ENCODE measurements around the gene KLHL21. TPM values are rescaled to one million over a fixed set of nuclear protein-coding genes. Genes with fewer than 3 reads are reported as not detected.
A peak's percentile ranks its signal among the peaks of the same experiment; 100 is the strongest.

The KLHL21 gene
- total RNA-seq, 4 donors from 2014 or later: 59.4 to 79.2 (median 72.5) TPM

- TF ChIP-seq POLR2A (IDR thresholded peaks at IDR 0.05) (no peak), EP300 (IDR thresholded peaks at IDR 0.05) (no peak)
- TF ChIP-seq, protein P1, sequence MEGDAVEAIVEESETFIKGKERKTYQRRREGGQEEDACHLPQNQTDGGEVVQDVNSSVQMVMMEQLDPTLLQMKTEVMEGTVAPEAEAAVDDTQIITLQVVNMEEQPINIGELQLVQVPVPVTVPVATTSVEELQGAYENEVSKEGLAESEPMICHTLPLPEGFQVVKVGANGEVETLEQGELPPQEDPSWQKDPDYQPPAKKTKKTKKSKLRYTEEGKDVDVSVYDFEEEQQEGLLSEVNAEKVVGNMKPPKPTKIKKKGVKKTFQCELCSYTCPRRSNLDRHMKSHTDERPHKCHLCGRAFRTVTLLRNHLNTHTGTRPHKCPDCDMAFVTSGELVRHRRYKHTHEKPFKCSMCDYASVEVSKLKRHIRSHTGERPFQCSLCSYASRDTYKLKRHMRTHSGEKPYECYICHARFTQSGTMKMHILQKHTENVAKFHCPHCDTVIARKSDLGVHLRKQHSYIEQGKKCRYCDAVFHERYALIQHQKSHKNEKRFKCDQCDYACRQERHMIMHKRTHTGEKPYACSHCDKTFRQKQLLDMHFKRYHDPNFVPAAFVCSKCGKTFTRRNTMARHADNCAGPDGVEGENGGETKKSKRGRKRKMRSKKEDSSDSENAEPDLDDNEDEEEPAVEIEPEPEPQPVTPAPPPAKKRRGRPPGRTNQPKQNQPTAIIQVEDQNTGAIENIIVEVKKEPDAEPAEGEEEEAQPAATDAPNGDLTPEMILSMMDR (IDR thresholded peaks at IDR 0.05): peak in 4 of 5 experiments; percentile 19 to 60 (median 32)
- peaks cover 0 to 93% (median 17%) of the 10 kb centered on the region in 3 donors for H3K36me3 ChIP-seq
These were observed 31.8 kb upstream of the KLHL21 start for GRCh38 chr1:6634371-6635052.

DNA sequence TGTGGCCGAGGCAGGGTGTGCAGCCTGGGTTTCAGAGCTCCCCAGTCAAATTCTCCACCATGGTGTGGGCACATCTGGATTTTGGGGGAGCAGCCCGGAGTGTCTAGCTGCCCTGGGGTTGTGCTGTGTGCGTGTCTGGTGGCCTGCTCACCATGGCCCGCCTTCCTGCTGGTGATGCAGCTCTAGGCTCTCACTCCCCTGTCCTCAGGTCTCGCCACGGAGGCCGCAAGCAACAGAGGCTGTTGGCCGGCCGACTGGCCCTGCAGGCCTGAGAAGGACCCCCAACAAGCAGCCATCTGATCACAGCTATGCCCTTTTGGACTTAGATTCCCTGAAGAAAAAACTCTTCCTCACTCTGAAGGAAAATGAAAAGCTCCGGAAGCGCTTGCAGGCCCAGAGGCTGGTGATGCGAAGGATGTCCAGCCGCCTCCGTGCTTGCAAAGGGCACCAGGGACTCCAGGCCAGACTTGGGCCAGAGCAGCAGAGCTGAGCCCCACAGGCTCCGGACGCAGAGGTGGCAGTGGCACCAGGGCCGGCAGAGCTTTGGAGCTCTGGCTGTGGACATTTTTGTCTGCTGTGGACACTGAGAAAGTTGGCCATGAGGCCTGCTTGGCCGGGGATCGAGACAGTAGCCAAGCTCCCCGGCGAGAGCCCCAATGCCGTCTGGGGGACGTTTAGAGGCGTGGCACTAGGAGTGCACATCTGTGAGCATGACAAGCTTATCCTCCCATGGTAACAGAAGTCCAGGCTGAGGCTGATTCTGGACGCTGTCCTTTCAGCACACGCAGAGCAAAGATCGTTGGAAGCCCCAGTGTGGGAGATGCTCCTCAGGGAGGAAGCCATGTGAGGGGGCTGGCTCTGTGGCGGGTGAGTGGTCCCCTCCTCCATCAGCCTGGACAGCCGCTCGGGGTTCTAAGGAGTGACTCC is 30.2 kb upstream of the KLHL21 start:
- 80 to 88% methylated on average over 26 to 30 of the region's 30 CpGs for WGBS, 2 donors
- H3K27me3 ChIP-seq: no peaks in the 10 kb centered on the region
- H3K27ac ChIP-seq: no peak overlapping the region
- H3K4me3 ChIP-seq: no peak overlapping the region
- TF ChIP-seq EP300 (IDR thresholded peaks at IDR 0.05) (no peak), POLR2A (IDR thresholded peaks at IDR 0.05) (no peak)
- TF ChIP-seq, protein P1 (IDR thresholded peaks at IDR 0.05): no peak
- no peak for DNase-seq (ENCODE audit: low spot score in 2 of 2)
- no peaks in the 10 kb centered on the region for H3K9me3 ChIP-seq
- H3K4me1 ChIP-seq: peaks cover 0 to 12% (median 0%) of the 10 kb centered on the region in 4 donors
- H3K36me3 ChIP-seq: peaks cover 0 to 100% (median 14%) of the 10 kb centered on the region in 3 donors

More at GRCh38 chr1:6634371-6635052, 31.8 kb upstream of the KLHL21 start:
- 62 to 78% methylated on average over 18 to 29 of the region's 29 CpGs for WGBS, 2 donors
- Histone ChIP-seq H3K27me3 (no peaks in the 10 kb centered on the region), H3K27ac (no peak overlapping the region), H3K4me1 (peaks cover 0 to 10% (median 0%) of the 10 kb centered on the region in 4 donors), H3K9me3 (no peaks in the 10 kb centered on the region), H3K4me3 (no peak overlapping the region)
- DNase-seq (ENCODE audit: low spot score in 2 of 2): peak in 1 of 2 donors; percentile 43

DNA sequence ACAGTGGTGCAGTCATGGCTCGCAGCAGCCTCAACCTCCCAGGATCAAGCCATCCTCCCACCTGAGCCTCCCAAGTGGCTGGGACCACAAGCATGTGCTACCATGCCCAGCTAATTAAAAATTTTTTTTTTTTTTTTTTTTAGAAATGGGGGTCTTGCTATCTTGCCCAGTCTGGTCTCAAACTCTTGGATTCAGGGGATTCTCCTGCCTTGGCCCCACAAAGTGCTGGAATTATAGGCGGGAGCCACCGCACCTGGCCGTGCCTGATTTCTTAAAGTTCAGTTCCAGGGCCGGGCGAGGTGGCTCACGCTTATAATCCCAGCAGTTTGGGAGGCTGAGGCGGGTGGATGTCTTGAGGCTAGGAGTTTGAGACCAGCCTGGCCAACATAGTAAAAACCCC is 28.4 kb upstream of the KLHL21 start:
- no peak overlapping the region for H3K4me3 ChIP-seq
- WGBS, 2 donors: 99% methylated on average over 8 of the region's 8 CpGs
- no peak overlapping the region for H3K27ac ChIP-seq
- peaks cover 0 to 30% (median 13%) of the 10 kb centered on the region in 4 donors for H3K4me1 ChIP-seq
- TF ChIP-seq EP300 (IDR thresholded peaks at IDR 0.05) (no peak), POLR2A (IDR thresholded peaks at IDR 0.05) (no peak)
- TF ChIP-seq, protein P1 (IDR thresholded peaks at IDR 0.05): no peak
- H3K9me3 ChIP-seq: no peaks in the 10 kb centered on the region
- no peak for DNase-seq (ENCODE audit: low spot score in 2 of 2)
- H3K36me3 ChIP-seq: peaks cover 0 to 93% (median 14%) of the 10 kb centered on the region in 3 donors
- H3K27me3 ChIP-seq: no peaks in the 10 kb centered on the region

GRCh38 chr1:6630027-6630426 is 27.4 kb upstream of the KLHL21 start:
- no peak for DNase-seq (ENCODE audit: low spot score in 2 of 2)
- TF ChIP-seq, protein P1 (IDR thresholded peaks at IDR 0.05): no peak
- no peak for TF ChIP-seq EP300 (IDR thresholded peaks at IDR 0.05)
- H3K9me3 ChIP-seq: no peaks in the 10 kb centered on the region
- no peak overlapping the region for H3K27ac ChIP-seq
- 93% methylated on average over 8 of the region's 8 CpGs for WGBS, 2 donors
- no peak overlapping the region for H3K4me3 ChIP-seq
- H3K27me3 ChIP-seq: no peaks in the 10 kb centered on the region
- peaks cover 0 to 83% (median 14%) of the 10 kb centered on the region in 3 donors for H3K36me3 ChIP-seq
- peaks cover 0 to 30% (median 15%) of the 10 kb centered on the region in 4 donors for H3K4me1 ChIP-seq
